ENCODE measurements around the gene TRIP10. TPM values are rescaled to one million over a fixed set of nuclear protein-coding genes. Genes with fewer than 3 reads are reported as not detected.

TRIP10 gene
- total and polyA plus RNA-seq, 10 of the 15 experiments (the other 5 are each of a cell fraction or from before 2014, with no cell fraction given) = 0.79 to 54.5 (median 32.5) TPM

DNA sequence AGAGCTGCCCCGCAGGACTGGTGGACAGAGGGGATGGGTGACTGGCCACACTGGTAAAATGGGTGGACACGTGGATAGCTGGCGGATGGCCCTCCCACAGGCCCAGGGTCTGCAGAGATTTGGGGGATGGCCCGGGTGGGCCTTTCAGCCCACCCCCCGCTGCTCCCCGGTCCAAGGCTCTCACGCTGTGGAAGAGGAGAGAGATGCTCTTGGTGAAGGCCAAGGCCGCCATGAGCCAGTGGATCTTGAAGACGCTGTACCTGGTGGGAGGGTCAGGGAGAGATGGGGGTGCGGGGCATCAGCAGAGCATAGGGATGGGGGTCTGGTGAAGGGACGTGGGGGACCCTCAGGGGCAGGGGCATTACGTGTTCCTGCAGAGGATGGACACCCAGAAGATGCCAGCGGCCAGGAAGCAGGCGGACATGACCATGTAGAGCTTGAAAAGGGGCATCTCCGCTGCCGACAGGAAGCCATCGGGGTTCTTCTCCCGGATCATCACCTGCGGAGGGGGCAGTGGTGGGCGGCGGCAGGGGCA is 6.6 kb upstream of the TRIP10 start:
- ChIA-PET POLR2A (no interaction called here), CTCF (interaction anchor here (0.6 kb wide), 1 partner anchor 985 kb away, joined by 3 read pairs; no protein-coding TSS in a partner anchor), SMC1A (ENCODE audit: uncharacterized antibody, unreplicated experiment) (no interaction called here), RAD21 (ENCODE audit: unreplicated experiment) (no interaction called here)
- Histone ChIP-seq H3K4me3 (no peak overlapping the region), H3K27me3 (replicated peaks in 1 of 2; ENCODE audit: control insufficient read depth in 2 of 2, insufficient read depth in 2 of 2, low read length in 1 of 2) (no peaks in the 10 kb centered on the region), H3K4me1 (ENCODE audit: control insufficient read depth, insufficient read depth, low read length) (peaks cover 23% of the 10 kb centered on the region), H3K9me3 (replicated peaks; ENCODE audit: control insufficient read depth, insufficient read depth, low read length) (no peaks in the 10 kb centered on the region), H4K20me1 (ENCODE audit: control insufficient read depth, insufficient read depth) (no peaks in the 10 kb centered on the region), H3K36me3 (ENCODE audit: control insufficient read depth in 2 of 2, insufficient read depth in 2 of 2, low read length in 1 of 2) (no peaks in the 10 kb centered on the region; a peak in 2 of 4 replicates), H2AFZ (ENCODE audit: control insufficient read depth, low read depth, low read length) (no peak overlapping the region), H3K4me2 (ENCODE audit: control insufficient read depth, insufficient read depth) (no peak overlapping the region), H3K9ac (ENCODE audit: control insufficient read depth, insufficient read depth, low read length) (no peak overlapping the region), H3K79me2 (ENCODE audit: control insufficient read depth, insufficient read depth, low read length) (peaks cover 21% of the 10 kb centered on the region), H3K27ac (ENCODE audit: control insufficient read depth, insufficient read depth) (no peak overlapping the region)
- ATAC-seq (no peak), DNase-seq (ENCODE audit: low read depth, low spot score) (no peak), FAIRE-seq (no peak)
- BruUV-seq (replicated peaks) = no TSS peak
- TF ChIP-seq RCOR1 (conservative IDR thresholded peaks at IDR 0.05; ENCODE audit: low read depth, low read length) (no peak), SMARCA5 (IDR thresholded peaks at IDR 0.05) (no peak), GATAD2B (conservative IDR thresholded peaks at IDR 0.05; ENCODE audit: low read depth) (no peak), POLR2AphosphoS2 (IDR thresholded peaks at IDR 0.05; ENCODE audit: low read depth, low read length) (no peak), ZNF274 (IDR thresholded peaks at IDR 0.05; ENCODE audit: insufficient read depth, insufficient read length) (no peak), SP1 (IDR thresholded peaks at IDR 0.05; ENCODE audit: low read depth, low read length) (no peak), SPI1 (IDR thresholded peaks at IDR 0.05; ENCODE audit: borderline replicate concordance, insufficient read depth, low read depth, low read length) (no peak), POLR2AphosphoS5 (IDR thresholded peaks at IDR 0.05; ENCODE audit: low read length) (no peak), TCF7 (IDR thresholded peaks at IDR 0.05; ENCODE audit: borderline replicate concordance) (no peak), KDM1A (IDR thresholded peaks at IDR 0.05; ENCODE audit: borderline replicate concordance) (no peak), KAT2A (conservative IDR thresholded peaks at IDR 0.05; ENCODE audit: control insufficient read depth, low read depth, low read length) (no peak), ZNF207 (IDR thresholded peaks at IDR 0.05; ENCODE audit: borderline replicate concordance) (no peak)
- intact Hi-C loops (cut with micrococcal nuclease; ENCODE audit: unreplicated experiment) (no loop called here), in situ Hi-C loops (cut with MboI) (no loop called here)
- WGBS (ENCODE audit: insufficient coverage, insufficient replicate concordance, low lambda C conversion rate, missing lambda C conversion rate) = 89% methylated on average over 18 of the region's 21 CpGs

Data from GM12878 (cell line).